HG03460 (cell line): ENCODE data around the gene SIGLEC8.
"Not testable (repeated sequence)": the region's sequence is repeated elsewhere in the genome, so short reads cannot be mapped to it uniquely, and the experiment has no call there.

ENCODE experiments used
- ATAC-seq: cut with Tn5 transposase; IDR thresholded peaks from one replicate; pipeline ENCODE4 v1.9.1; 2021; ENCODE audit not compliant: unreplicated experiment

SIGLEC8 gene

GRCh38 chr19:51458051-51458645 lies at the start of gene SIGLEC8:
Gene SIGLEC8 (minus strand): TSS chr19:51458454. CDS start chr19:51458387, 67 bp downstream.
- no peak for ATAC-seq

GRCh38 chr19:51507640-51508058 lies 49.4 kb upstream of the SIGLEC8 start:
- no peak for ATAC-seq

GRCh38 chr19:51507192-51507591 lies 48.9 kb upstream of the SIGLEC8 start:
- ATAC-seq = no peak

GRCh38 chr19:51505904-51506303 lies 47.6 kb upstream of the SIGLEC8 start:
- ATAC-seq = no peak

DNA sequence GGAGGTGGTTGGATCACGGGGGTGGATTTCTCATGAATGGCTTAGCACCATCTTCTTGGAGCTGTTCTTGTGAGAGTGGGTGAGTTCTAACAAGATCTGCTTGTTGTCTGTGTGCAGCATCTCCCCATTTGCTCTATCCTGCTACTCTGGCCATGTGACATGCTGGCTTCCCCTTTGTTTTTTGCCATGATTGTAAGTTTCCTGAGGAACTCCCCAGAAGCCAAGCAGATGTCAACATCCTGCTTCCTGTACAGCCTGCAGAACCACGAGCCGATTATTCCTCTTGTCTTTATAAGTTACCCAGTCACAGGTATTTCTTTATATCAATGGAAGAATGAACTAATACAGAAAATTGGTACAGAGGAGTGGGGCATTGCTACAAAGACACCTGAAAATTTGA lies 45.6 kb upstream of the SIGLEC8 start:
- ATAC-seq = no peak

DNA sequence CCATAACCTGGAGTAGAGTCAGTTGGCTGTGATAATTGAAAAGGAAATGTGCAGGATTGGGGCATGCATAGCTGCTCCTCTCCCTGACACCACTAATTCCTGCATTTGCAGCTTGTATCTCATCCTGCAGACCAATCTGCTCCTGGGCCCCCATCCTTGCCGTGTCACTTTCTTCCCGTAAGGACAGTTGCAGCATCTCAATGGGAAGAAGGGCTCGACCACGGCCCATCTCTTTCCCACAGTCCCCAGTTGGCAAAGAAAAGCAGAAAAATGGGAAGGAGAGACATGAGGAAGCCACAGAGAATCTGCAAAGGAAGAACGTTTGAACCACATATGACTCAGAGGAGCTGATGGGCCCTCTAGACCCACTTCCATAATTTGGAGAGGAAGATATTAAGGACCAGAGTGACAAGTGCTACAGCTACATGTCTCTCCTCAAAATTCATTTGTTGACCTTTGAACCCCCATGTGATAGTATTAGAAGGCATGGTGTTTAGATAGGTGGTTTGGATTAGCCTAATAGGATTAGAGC lies 45.1 kb upstream of the SIGLEC8 start:
- no peak for ATAC-seq

GRCh38 chr19:51501594-51502263 lies 43.5 kb upstream of the SIGLEC8 start, which contains the start of gene SIGLEC12:
Gene SIGLEC12 (minus strand): TSS chr19:51501800. CDS start chr19:51501733, 67 bp downstream.
- ATAC-seq = no peak

- ATAC-seq = not testable (repeated sequence)
Measured at GRCh38 chr19:51500931-51501330, 42.7 kb upstream of the SIGLEC8 start.

DNA sequence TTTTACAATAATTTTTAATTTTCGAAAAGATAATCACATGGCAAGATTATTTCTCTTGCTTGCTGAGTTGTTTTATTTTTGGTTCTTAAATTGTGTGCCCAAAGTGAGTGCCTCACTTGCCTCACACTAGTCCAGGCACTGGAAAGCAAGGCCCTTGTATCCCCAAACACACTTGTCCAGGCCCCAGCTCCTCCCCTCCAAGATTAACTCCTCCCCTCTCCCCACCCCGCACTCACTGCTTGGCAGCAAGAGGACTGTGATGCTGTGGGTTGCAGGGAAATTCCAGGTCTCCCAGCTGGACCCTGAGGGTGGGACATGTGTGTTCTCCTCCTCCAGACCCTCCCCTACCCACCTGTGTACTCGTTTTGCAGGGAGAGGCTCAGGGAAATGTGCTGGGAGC lies 39.4 kb upstream of the SIGLEC8 start:
- ATAC-seq = no peak

GRCh38 chr19:51493776-51494175 lies 35.5 kb upstream of the SIGLEC8 start:
- no peak for ATAC-seq

- ATAC-seq = no peak
Measured at GRCh38 chr19:51491586-51491985, 33.3 kb upstream of the SIGLEC8 start.

GRCh38 chr19:51490676-51491075 lies 32.4 kb upstream of the SIGLEC8 start:
- ATAC-seq = no peak

DNA sequence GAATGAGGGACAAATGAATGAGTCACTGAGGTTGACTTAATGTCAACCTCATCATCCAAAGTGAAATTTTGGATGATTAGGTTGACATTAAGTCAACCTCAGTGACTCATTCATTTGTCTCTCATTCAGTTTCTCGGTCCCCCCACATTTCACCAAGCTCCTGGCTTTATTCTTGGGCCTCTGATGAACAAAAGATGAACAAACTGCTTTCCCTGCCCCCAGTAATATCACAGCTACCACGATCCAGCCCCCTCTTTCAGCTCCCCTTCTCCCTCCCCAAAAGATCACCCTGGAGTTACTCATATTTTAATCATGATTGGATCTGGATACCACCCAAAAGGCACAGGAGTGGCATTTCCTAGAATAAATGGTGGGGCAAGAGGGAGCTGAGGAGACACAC lies 30.9 kb upstream of the SIGLEC8 start:
- no peak for ATAC-seq

- ATAC-seq = no peak
Measured at GRCh38 chr19:51488491-51488890, 30.2 kb upstream of the SIGLEC8 start.

DNA sequence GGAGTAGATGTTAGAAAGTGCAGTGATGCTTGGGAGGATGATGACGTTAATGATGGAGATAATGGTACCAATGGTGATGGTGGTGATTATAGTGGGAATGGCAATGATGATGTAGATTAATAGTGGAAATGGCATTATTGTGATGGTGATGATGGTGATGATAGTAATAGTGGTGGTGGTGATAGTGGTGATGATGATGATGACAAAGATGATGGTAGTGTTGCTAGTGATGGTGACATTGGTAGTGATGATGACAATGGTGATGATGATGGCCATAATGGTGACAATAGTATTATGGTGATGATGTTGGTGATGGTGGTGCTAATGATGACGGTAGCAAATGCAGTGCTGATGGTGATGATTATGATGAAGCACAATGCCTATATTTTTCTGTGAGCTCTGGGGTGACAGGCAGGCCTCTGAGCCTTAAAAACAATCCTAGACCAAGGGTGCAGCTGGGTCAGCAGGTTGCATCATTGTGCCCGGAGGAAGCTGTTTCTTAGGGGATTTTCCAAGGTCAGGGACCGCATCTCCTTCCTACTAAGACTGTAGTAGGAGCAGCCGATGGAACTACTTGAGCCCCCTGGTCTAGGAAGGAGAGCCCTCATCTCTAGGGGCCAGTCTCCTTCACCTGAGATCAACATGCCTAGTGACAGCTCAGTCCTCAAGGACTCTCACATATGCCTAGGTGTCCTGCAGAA lies 27.9 kb upstream of the SIGLEC8 start:
- ATAC-seq = no peak

GRCh38 chr19:51480590-51480989 lies 22.3 kb upstream of the SIGLEC8 start:
- ATAC-seq = no peak

DNA sequence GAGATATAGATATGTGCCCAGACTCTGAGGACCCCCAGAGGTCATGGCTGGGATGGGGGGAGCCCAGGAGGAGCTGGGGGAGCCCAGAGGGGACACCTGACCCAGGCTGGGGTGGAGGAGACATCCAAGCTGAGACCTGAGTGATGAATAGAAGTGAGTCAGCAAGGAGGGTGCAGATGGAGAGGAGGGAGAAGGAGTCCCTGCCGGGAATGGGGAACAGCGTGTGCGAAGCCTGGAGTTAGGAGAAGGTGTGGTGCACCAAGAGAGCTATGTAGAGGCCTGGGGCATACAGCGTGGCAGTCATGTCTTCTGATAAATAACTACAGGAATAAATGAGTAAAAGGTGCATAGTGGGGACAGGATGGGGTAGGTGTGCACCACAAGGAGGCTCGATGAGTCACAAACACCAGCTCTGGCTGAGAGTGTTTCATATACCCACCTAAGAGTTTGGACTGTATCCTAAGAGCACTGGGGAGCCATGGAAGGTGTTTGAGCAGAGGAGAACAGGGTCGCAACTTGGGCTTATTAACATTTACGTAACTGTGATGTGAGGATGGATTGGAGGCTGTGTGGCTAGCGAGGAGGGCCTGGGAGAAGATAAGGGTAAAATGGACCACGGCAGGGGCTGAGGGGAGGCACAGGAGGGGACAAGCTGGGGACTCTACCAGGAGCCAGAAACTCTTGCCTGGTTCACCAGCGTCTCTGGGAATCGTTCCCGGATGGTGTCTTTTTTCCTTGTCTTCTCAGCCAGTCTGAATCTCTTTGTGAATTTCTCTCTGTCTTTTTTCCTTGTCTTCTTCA lies 21.5 kb upstream of the SIGLEC8 start:
- no peak for ATAC-seq

DNA sequence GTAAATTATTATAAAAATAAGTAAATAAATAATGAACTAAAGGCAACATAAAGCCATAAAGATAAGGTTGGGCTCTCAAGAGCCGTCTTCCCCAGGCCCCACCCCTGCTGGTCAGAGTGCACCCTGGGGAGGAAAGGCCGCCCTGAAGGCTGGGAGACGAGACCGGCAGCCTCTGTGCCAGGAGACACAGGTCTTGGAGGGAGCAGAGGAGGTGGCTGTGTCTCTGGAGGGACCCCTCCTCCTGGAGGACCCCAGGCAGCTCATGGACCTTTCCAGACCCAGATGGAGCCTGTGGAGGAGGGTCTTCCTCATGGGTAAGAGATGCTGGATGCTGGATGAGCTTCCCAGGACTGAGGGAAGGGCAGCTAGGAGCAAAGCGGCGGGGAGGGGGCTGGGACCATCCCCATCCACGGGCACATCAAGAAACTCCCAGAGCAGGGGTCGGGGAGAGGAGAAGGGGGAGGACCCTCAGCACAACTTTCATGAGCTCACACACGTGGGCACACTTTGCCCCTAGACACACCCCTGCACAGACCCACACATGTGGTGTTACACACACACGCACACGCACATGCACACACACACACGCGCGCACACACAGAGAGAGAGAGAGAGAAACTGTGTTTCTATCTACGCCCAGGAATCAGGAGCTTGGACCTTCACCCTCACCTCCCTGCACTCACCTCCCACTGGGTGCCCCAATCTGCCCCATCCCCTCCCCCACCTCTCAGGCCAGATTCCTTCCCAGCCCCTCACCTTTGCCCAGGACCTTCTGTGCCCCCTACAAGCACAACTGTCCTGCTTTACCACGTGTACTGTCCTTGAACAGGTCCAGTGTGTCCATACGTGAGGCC lies 20.4 kb upstream of the SIGLEC8 start, which contains the start of gene CEACAM18:
Gene CEACAM18, plus strand, starts transcription at position 159 of the 854 bp plus-strand sequence.
- no peak for ATAC-seq

DNA sequence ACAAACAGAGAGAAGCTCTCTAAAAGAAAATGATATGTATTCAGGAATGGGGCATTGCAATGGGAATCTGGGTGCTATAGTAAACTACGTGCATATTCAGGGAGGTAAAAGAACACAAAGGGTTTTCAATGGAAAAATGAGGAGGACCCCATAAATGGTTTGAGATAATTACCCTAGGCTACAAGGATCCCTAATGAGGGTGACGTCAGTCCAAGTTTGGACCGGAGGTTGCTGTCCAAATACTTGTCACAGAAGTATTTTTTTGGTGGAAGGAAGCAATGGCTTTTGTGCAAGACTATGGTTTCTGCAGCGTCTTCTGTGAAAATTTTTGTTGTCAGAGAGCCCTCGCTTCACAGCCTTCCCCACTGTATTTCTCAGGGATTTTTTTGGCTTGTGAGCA lies 19.1 kb upstream of the SIGLEC8 start:
- ATAC-seq = no peak

DNA sequence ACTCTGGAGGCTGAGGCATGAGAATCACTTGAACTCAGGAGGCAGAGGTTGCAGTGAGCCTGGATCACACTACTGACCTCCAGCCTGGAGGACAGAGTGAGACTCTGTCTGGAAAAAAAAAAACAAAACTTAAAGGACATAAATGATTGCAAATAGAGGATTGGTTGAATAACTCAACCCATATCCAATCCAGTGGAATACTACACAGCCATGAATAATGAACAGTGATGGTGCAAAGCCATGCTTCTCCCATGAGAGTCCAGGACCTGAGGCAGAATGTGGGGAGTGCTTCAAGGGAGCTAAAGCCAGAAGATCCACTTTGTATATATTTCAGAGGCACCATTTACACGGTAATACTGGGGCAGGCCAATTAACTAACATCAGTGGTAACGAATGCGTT lies 17.9 kb upstream of the SIGLEC8 start:
- no peak for ATAC-seq
